ENCODE results near the gene AMY1A.
"Not testable (repeated sequence)": the region's sequence is repeated elsewhere in the genome, so short reads cannot be mapped to it uniquely, and the experiment has no call there.

- TF ChIP-seq, protein P1, sequence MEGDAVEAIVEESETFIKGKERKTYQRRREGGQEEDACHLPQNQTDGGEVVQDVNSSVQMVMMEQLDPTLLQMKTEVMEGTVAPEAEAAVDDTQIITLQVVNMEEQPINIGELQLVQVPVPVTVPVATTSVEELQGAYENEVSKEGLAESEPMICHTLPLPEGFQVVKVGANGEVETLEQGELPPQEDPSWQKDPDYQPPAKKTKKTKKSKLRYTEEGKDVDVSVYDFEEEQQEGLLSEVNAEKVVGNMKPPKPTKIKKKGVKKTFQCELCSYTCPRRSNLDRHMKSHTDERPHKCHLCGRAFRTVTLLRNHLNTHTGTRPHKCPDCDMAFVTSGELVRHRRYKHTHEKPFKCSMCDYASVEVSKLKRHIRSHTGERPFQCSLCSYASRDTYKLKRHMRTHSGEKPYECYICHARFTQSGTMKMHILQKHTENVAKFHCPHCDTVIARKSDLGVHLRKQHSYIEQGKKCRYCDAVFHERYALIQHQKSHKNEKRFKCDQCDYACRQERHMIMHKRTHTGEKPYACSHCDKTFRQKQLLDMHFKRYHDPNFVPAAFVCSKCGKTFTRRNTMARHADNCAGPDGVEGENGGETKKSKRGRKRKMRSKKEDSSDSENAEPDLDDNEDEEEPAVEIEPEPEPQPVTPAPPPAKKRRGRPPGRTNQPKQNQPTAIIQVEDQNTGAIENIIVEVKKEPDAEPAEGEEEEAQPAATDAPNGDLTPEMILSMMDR (IDR thresholded peaks at IDR 0.05): not testable (repeated sequence)
- not testable (repeated sequence) for TF ChIP-seq POLR2A, POLR2AphosphoS5, EP300 (IDR thresholded peaks at IDR 0.05)
Measured at GRCh38 chr1:103650305-103650704, 5.3 kb upstream of the AMY1A start.

Data from gastroesophageal sphincter (tissue), 3 donors.